ENCODE measurements around the gene STXBP1.
A peak's percentile ranks its signal among the peaks of the same experiment; 100 is the strongest.

Gene STXBP1

DNA sequence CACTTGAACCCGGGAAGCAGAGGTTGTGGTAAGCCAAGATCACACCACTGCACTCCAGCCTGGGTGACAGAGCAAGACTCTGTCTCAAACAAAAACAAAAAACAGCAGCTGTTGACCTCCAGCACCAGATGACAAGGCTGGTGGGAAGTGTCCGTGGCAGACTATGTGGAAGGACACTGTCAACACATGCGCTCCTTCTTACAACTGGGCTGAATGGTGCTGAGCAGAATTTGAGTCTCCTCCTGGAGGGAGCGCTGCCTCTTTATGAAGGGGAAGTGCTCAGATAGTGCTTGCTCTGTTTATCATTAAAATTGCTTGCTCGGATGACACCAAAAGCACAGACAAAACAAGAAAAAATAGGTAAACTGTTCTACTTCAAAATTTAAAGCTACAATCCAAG is 85.5 kb downstream of the STXBP1 start:
- peaks cover 4% of the 10 kb centered on the region for H3K27me3 Mint-ChIP-seq (ENCODE audit: low read depth)
- H3K36me3 Mint-ChIP-seq (ENCODE audit: low read depth): no peaks in the 10 kb centered on the region
- no peak overlapping the region for H3K4me3 Mint-ChIP-seq
- H3K4me1 Mint-ChIP-seq (ENCODE audit: low read depth): peaks cover 11% of the 10 kb centered on the region
- H3K9me3 Mint-ChIP-seq: no peaks in the 10 kb centered on the region
- no peak overlapping the region for H3K27ac Mint-ChIP-seq

DNA sequence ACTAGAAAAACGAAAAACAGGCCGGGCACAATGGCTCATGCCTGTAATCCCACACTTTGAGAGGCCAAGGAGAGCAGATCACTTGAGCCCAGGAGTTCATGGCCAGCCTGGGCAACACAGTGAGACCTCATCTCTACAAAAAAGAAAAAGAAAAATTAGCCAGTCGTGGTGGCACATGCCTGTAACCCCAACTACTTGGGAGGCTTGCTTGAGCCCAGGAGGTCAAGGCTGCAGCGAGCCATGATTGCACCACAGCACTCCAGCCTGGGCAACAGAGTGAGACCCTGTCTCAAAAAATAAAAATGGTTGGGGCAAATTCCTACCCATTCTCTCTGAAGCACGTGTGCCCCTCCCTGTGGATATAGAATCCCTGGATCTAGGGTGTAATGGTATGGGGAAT is 86.3 kb downstream of the STXBP1 start:
- no peaks in the 10 kb centered on the region for H3K9me3 Mint-ChIP-seq
- no peak overlapping the region for H3K27ac Mint-ChIP-seq

DNA sequence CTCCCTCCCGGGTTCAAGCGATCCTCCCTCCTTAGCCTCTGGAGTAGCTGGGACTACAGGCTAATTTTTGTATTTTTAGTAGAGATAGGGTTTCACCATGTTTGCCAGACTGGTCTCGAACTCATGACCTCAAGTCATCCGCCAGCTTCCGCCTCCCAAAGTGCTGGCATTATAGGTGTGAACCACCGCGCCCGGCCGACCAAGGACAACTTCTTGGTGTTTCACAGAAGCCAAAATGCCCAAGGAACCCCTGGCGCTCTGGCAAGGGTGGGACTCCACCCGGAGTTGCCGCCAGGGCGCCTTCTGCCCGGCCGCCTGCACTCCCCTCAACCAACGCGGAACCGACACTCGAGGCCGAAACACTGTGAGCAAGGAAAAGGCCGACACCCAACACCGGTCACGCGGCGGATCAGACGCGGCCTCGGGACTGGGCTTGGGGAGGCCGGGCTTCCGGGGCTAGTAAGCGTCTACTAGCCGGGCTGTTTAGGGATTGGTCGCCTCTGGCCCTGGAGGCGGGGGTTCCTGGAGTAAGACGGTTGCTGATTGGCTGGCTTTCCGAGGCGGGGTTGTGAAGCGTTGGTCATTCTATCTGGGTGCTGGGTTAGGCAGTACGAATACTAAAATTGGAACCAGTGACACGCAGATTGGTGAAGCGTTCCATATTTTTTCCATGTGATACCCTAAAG is 87.1 kb downstream of the STXBP1 start:
- Mint-ChIP-seq H3K4me3 (peak overlapping the region; percentile 72), H3K9me3 (no peaks in the 10 kb centered on the region), H3K36me3 (ENCODE audit: low read depth) (no peaks in the 10 kb centered on the region), H3K4me1 (ENCODE audit: low read depth) (peaks cover 14% of the 10 kb centered on the region), H3K27ac (peak overlapping the region; percentile 74), H3K27me3 (ENCODE audit: low read depth) (peaks cover 4% of the 10 kb centered on the region)

More for the DNA sequence above, 86.3 kb downstream of the STXBP1 start:
- H3K36me3 Mint-ChIP-seq (ENCODE audit: low read depth): no peaks in the 10 kb centered on the region
- no peak overlapping the region for H3K4me3 Mint-ChIP-seq
- H3K4me1 Mint-ChIP-seq (ENCODE audit: low read depth): peaks cover 14% of the 10 kb centered on the region
- H3K27me3 Mint-ChIP-seq (ENCODE audit: low read depth): peaks cover 4% of the 10 kb centered on the region

DNA sequence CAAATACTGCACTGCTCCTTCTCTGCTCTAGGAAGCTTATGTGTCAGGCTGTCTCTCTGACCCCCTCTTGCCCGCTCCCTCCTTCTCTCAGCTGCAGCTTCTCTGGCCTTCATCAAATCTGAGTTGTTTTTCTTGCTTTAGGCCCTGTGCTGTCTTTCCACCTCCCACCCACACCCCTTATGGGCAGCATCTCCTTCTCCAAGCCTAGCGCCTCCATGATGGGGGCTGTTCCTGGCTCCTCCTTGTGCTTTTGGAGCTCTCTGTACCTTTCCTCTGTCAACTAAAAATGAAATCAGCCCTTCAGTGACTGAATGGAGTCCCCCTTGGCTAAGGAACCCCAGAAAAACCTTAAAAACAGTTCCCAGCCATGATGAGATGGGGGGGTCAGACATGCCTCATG is 88.1 kb downstream of the STXBP1 start:
- no peak overlapping the region for H3K4me3 Mint-ChIP-seq

DNA sequence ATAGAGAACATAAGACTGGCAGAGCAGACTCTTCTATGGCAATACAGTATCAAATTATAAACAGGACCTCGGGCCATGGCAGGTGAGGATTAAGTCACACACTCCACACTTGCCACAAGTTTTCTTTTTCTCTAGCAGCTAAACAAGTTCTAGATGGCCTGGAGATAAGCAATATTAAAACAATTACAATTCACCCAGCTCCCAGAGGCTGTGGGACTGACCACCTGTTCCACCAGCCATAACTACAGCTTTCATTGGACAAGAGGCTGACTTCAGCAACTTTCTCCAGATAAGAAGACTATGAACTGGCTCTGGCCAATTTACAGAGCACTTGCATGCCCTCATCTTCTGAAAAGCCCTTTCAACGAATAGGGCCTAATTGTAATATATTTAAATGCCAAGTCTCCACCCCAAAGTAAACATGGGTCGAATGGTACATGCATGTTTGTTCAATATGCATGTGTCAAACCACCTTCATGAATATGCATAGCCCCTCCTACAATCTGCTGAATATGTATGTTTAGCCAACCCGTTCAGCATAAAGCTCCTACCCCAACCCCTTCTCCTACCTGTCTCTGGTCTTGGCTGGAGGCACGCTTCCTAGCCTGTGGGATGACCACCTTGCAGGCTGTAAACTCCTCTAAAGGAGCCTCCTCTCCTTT is 88.6 kb downstream of the STXBP1 start:
- Mint-ChIP-seq H3K27ac (no peak overlapping the region), H3K9me3 (no peaks in the 10 kb centered on the region), H3K4me3 (no peak overlapping the region)

More for the DNA sequence above, 88.1 kb downstream of the STXBP1 start:
- Mint-ChIP-seq H3K9me3 (no peaks in the 10 kb centered on the region), H3K27ac (no peak overlapping the region), H3K36me3 (ENCODE audit: low read depth) (no peaks in the 10 kb centered on the region), H3K27me3 (ENCODE audit: low read depth) (peaks cover 4% of the 10 kb centered on the region), H3K4me1 (ENCODE audit: low read depth) (peaks cover 14% of the 10 kb centered on the region)

DNA sequence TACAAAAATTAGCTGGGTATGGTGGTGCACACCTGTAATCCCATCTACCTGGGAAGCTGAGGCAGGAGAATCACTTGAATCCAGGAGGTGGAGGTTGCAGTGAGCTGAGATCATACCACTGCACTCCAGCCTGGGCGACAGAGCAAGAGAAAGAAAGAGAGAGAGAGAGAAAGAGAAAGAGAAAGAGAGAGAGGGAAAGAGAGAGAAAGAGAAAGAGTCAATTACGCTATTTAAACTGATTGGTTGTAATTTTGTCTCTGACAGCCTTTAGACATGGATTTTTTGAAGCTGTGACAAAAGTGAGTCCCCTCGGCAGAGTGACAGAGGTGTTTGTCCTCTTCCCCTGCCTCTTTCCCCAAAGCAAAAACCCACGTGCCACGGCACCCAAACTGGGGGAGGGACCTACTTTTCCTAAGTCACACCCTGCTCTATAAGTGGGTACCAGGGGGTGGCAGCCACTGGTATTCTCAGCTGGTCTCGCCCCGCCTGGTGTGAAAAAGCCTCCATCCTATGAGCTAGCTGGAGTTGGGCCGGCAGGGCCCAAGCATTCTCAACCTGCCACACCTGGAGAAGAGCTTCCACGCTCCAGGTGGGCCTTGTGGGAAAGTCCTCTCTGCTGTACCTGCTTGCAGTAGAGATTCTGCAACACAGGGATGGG is 91.3 kb downstream of the STXBP1 start:
- Mint-ChIP-seq H3K36me3 (ENCODE audit: low read depth) (no peaks in the 10 kb centered on the region), H3K4me1 (ENCODE audit: low read depth) (peaks cover 18% of the 10 kb centered on the region), H3K9me3 (no peaks in the 10 kb centered on the region), H3K27ac (no peak overlapping the region), H3K4me3 (no peak overlapping the region), H3K27me3 (ENCODE audit: low read depth) (peaks cover 4% of the 10 kb centered on the region)

More for the DNA sequence above, 88.6 kb downstream of the STXBP1 start:
- Mint-ChIP-seq H3K36me3 (ENCODE audit: low read depth) (no peaks in the 10 kb centered on the region), H3K4me1 (ENCODE audit: low read depth) (peaks cover 14% of the 10 kb centered on the region), H3K27me3 (ENCODE audit: low read depth) (peaks cover 4% of the 10 kb centered on the region)

DNA sequence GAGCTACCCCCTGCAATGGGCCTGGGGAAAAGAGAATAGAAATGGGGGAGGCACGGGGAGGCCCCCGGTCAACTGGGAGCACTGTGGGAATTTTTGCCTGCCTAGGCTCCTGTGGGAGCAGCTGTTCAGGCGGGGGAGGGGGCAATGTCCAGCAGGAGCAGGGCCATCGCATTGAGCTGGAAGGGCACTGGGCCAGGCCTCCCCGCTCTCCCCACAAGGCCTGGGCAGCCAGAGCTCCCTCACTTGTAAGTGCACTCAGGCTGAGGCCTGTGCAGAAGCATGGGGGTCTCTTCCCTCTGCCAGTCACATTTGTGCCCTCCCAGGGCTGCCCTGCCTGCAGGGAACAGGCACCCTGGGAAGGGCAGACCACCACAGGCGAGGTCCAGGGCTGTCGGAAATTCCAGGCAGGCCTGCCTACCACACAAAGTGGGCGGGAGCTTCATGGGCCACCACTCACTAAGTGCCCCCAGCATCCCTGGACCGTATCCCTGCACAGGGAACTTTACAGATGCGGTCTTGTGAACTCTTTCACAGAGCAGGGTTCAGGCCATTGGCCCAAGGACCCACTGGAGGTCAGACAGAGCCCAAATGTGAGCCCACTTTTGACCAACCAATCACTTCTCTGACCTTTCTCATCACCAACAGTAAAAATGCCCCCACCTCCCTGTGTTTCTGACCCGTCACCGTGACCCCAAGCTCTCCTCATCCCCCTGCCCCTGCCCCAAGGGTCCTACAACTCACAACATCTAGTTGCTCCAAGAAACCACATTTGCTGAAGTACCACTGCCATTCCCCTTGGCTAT is 93.7 kb downstream of the STXBP1 start:
- no peak overlapping the region for H3K4me3 Mint-ChIP-seq

DNA sequence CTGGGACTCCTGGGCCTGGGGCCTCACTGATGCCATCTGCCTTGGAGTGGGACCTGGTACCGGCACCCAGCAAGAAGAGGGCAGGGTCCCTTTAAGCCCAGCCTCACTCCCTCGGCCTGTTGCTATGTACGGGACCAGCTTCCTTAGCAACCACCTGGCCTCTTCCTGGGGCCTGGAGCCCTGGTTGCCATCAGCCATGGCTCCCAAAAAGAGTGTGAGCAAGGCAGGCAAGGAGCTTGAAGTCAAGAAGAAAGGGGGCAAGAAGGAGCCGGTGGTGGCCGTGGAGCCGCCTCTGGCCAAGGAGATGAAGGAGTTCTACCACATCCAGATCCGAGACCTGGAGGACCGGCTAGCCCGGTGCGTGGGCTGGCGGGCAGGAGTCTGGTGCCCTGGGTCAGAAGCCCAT is 94.8 kb downstream of the STXBP1 start, which contains the start of gene CFAP157:
Gene CFAP157, plus strand, starts transcription at position 153 of the 406 bp plus-strand sequence. Its CDS starts 44 bp downstream, at position 197.
- Mint-ChIP-seq H3K27me3 (ENCODE audit: low read depth) (no peaks in the 10 kb centered on the region), H3K9me3 (peaks cover 3% of the 10 kb centered on the region), H3K27ac (no peak within 1 kb of the TSS), H3K4me1 (ENCODE audit: low read depth) (peaks cover 15% of the 10 kb centered on the region), H3K36me3 (ENCODE audit: low read depth) (no peaks in the 10 kb centered on the region), H3K4me3 (no peak within 1 kb of the TSS)

More for the DNA sequence above, 93.7 kb downstream of the STXBP1 start:
- no peaks in the 10 kb centered on the region for H3K36me3 Mint-ChIP-seq (ENCODE audit: low read depth)
- no peak overlapping the region for H3K27ac Mint-ChIP-seq
- peaks cover 14% of the 10 kb centered on the region for H3K4me1 Mint-ChIP-seq (ENCODE audit: low read depth)
- H3K27me3 Mint-ChIP-seq (ENCODE audit: low read depth): no peaks in the 10 kb centered on the region
- H3K9me3 Mint-ChIP-seq: peaks cover 3% of the 10 kb centered on the region

DNA sequence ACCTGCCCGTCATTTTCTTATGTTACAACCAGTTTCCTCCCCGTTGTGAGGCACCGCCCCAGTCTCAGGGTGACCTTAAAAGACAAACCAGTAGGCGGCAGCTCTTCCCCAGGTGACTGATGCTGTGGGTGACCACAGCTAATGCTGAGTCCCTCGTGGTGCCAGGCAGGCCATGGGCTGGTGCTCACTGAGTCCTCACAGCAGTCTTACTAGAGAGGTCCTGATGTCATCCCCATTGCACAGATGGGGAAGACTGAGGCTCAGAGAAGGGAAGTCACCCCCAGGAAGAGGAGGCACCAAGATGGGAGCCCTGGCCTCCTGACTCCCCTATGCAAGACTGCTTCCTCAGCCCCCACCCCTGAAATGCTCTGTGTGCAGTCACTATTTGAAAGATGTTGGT is 95.7 kb downstream of the STXBP1 start:
- H3K4me3 Mint-ChIP-seq: no peak overlapping the region
- no peaks in the 10 kb centered on the region for H3K27me3 Mint-ChIP-seq (ENCODE audit: low read depth)
- peaks cover 3% of the 10 kb centered on the region for H3K9me3 Mint-ChIP-seq
- H3K4me1 Mint-ChIP-seq (ENCODE audit: low read depth): peaks cover 15% of the 10 kb centered on the region
- H3K27ac Mint-ChIP-seq: no peak overlapping the region
- H3K36me3 Mint-ChIP-seq (ENCODE audit: low read depth): no peaks in the 10 kb centered on the region

DNA sequence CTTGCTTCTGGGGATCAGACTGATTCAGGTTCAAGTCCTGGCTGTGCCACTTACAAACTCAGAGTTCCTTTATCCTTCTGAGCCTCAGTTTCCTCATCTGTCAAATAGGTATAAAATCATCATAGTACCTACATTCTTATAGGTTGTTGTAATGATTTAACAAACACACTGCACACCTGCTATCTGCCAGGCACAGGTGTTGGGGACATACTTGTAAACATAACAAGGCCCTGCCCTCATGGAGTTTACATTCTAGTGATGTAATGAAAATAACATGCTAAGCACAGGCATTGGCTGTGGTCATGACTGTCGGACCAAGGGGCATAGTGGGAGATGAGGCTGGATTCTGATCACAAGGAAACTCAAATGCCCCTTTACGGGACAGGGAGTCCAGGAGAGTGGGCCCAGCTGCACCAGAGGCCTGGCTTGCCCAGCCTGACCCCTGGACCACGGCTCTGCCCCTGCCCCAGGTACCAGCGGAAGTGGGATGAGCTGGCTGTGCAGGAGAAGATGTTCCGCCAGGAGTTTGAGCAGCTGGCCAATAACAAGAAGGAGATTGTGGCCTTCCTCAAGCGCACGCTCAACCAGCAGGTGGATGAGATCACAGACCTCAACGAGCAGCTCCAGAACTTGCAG is 97.0 kb downstream of the STXBP1 start:
- H3K9me3 Mint-ChIP-seq: peaks cover 3% of the 10 kb centered on the region
- H3K27ac Mint-ChIP-seq: no peak overlapping the region
- peaks cover 12% of the 10 kb centered on the region for H3K4me1 Mint-ChIP-seq (ENCODE audit: low read depth)
- no peaks in the 10 kb centered on the region for H3K36me3 Mint-ChIP-seq (ENCODE audit: low read depth)
- no peaks in the 10 kb centered on the region for H3K27me3 Mint-ChIP-seq (ENCODE audit: low read depth)
- H3K4me3 Mint-ChIP-seq: no peak overlapping the region

DNA sequence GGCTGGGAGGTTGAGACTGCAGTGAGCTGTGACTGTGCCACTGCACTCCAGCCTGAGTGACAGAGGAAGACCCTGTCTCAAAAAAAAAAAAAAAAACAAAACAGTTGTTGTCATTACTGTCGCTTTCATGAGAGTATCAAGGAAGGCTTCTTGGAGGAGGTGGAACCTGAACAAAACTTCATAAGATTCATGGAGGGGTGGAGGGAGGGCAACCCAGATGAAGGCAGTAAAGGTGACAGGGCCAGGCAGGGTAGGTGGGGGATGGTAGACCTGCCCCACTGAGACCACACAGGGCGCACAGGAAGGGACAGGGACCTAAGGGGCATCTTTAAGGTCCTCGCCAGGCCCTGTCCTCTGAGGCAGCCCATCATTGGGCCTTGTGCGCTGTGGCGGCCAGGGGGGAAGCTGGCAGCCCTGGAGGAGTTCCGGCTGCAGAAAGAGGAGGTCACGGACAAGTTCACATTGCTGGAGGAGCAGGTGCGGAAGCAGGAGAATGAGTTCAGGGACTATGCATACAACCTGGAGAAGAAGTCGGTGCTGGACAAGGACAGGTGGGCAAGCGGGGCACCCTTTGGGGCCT is 98.2 kb downstream of the STXBP1 start:
- Mint-ChIP-seq H3K36me3 (ENCODE audit: low read depth) (no peaks in the 10 kb centered on the region), H3K9me3 (peaks cover 3% of the 10 kb centered on the region), H3K27ac (no peak overlapping the region), H3K4me3 (no peak overlapping the region), H3K27me3 (ENCODE audit: low read depth) (no peaks in the 10 kb centered on the region), H3K4me1 (ENCODE audit: low read depth) (peaks cover 12% of the 10 kb centered on the region)

DNA sequence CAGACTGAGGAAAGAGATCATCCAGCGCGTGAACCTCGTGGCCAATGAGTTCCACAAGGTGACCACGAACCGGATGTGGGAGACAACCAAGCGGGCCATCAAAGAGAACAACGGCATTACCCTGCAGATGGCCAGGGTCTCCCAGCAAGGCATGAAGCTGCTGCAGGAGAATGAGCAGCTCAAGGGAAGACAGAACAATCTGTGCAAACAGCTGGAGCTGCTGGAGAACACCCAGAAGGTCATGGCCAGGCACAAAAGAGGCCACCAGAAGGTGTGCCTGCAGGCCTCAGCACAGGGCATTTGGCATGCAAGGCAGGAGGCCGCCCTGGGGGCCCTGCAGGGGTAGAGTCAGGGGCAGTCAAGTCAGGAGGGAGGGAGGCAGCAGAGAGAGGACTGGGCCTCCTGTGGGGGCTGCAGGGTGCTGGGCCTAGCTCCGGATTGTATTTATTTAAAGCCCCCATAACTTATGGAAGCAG is 99.2 kb downstream of the STXBP1 start:
- no peak overlapping the region for H3K4me3 Mint-ChIP-seq
- H3K27ac Mint-ChIP-seq: no peak overlapping the region
- H3K4me1 Mint-ChIP-seq (ENCODE audit: low read depth): peaks cover 19% of the 10 kb centered on the region
- no peaks in the 10 kb centered on the region for H3K27me3 Mint-ChIP-seq (ENCODE audit: low read depth)
- peaks cover 3% of the 10 kb centered on the region for H3K9me3 Mint-ChIP-seq
- H3K36me3 Mint-ChIP-seq (ENCODE audit: low read depth): no peaks in the 10 kb centered on the region

DNA sequence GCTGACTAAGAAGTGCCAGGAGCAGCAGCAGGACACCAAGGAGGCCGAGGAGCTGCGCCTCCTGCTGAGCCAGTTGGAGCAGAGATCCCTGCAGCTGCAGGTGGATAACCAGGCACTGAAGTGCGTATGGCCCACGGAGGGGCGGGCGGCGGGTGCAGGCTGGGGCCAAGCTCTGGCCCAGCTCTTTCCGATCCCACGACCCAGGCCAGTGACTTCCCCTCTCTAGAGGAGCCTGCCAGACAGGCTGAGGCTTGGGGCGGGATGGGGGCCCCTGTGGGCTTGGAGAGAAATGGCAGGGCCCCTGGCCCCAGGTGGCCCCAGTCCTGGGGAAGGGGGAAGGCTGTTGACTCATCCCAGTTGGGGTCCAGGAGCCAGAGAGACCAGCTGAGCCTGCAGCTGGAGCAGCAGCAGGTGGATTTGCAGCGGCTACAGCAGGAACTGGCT is 99.8 kb downstream of the STXBP1 start:
- Mint-ChIP-seq H3K27me3 (ENCODE audit: low read depth) (no peaks in the 10 kb centered on the region), H3K4me1 (ENCODE audit: low read depth) (peaks cover 20% of the 10 kb centered on the region), H3K27ac (no peak overlapping the region), H3K4me3 (no peak overlapping the region), H3K9me3 (peaks cover 3% of the 10 kb centered on the region), H3K36me3 (ENCODE audit: low read depth) (no peaks in the 10 kb centered on the region)
